Body of pancreas (tissue), 4 donors: ENCODE measurements around the gene SSB. TPM values are rescaled to one million over a fixed set of nuclear protein-coding genes. Genes with fewer than 3 reads are reported as not detected.

Source experiments
- ATAC-seq: fragments of 150-250 bp; one replicate; pipeline ENCODE4 v1.9.1; 2016
- DNase-seq, 4 donors: peaks; one replicate each; pipeline ENCODE4 v3.0.0-alpha.2; 2019
- H3K27ac ChIP-seq, 4 donors: fragments of 200-600 bp; sonication (generic); 1 replicate in 3 of 4; 2 replicates in 1 of 4; pipeline versions ENCODE4 v1.5.1 to v1.6.1; 2016 to 2019; ENCODE audit warnings: mild to moderate bottlenecking in 1 of 4, mixed read lengths in 1 of 4, moderate library complexity in 1 of 4
- H3K27me3 ChIP-seq, 2 donors: fragments of 200-600 bp; sonication (generic); one replicate each; pipeline ENCODE4 v1.6.0; 2016; ENCODE audit warnings: mild to moderate bottlenecking in 1 of 2
- H3K36me3 ChIP-seq, 2 donors: fragments of 200-600 bp; sonication (generic); replicated peaks in 1 of 2; 2 replicates each; pipeline ENCODE4 v1.5.1; 2016; ENCODE audit warnings: low read depth in 2 of 2; ENCODE audit not compliant: insufficient read depth in 1 of 2
- H3K4me1 ChIP-seq: fragments of 200-600 bp; sonication (generic); one replicate; pipeline ENCODE4 v1.6.0; 2016
- H3K4me3 ChIP-seq, 2 donors: fragments of 200-600 bp; sonication (generic); 1 replicate in 1 of 2; 2 replicates in 1 of 2; pipeline ENCODE4 v1.5.1; 2016 to 2019
- H3K9me3 ChIP-seq, 3 donors: fragments of 200-600 bp; sonication (generic); 1 replicate in 2 of 3; 2 replicates in 1 of 3; pipeline ENCODE4 v1.5.1; 2016
- CTCF ChIP-seq, 7 experiments: fragments of 450-650 bp in 4 of 7; fragments of 200-600 bp in 3 of 7; sonication (generic) in 3 of 7; IDR thresholded peaks; one replicate each; pipeline ENCODE4 v1.5.1; 2016 to 2019; ENCODE audit warnings: antibody characterized with exemption in 7 of 7
- POLR2A ChIP-seq, 3 donors: fragments of 450-650 bp; IDR thresholded peaks; one replicate each; pipeline ENCODE4 v1.6.1; 2016; ENCODE audit warnings: antibody characterized with exemption in 3 of 3, mild to moderate bottlenecking in 2 of 3
- WGBS, 2 donors: methylation state at CpG; one replicate each; pipeline ENCODE4 v1.1.5; 2017; 5-methylcytosine and 5-hydroxymethylcytosine counted together
- intact Hi-C: fragments of 100-400 bp; cut with DNase I; formaldehyde crosslinking; loops from one replicate; pipeline ENCODE4 v1.15.1; 2023
- total RNA-seq, 2 donors: library from RNA; depleted of rRNA; stranded (reverse); fragments of >200 nt; gene quantifications; one replicate each; pipeline ENCODE4 v1.1.0, GENCODE V29; 2016

The SSB gene
- total RNA-seq, 2 donors from 2014 or later = 36.6 to 46.4 TPM

- Histone ChIP-seq H3K9me3 (no peaks in the 10 kb centered on the region), H3K36me3 (no peaks in the 10 kb centered on the region), H3K27me3 (no peaks in the 10 kb centered on the region), H3K4me1 (peaks cover 7% of the 10 kb centered on the region), H3K27ac (no peak overlapping the region), H3K4me3 (no peak overlapping the region)
- intact Hi-C loops = no loop called here
- TF ChIP-seq POLR2A (IDR thresholded peaks at IDR 0.05) = no peak
- no peak for TF ChIP-seq CTCF (IDR thresholded peaks at IDR 0.05)
- no peak for ATAC-seq
- no peak for DNase-seq
- 92 to 96% methylated on average over 4 of the region's 4 CpGs for WGBS, 2 donors
These were observed 61.5 kb downstream of the SSB start for GRCh38 chr2:169860149-169860548.

Other genes starting within 250 kb of the SSB start
- gene FASTKD1, start 225.0 kb upstream of the SSB start, total RNA-seq = 10 to 100 TPM; 13.2 to 18.2 TPM
- 10 to 100 TPM; 22.3 to 25.1 TPM for gene PPIG, start 214.5 kb upstream of the SSB start, total RNA-seq
- not detected for gene CFAP210, start 104.5 kb upstream of the SSB start, total RNA-seq
- 1 to 10 TPM in 1 of 2 donors, under 1 TPM in 1; 0.66 to 6.7 TPM for gene PHOSPHO2, start 104.4 kb upstream of the SSB start, total RNA-seq
- 1 to 10 TPM; 3.6 to 5.4 TPM for gene KLHL23, start 65.0 kb upstream of the SSB start, total RNA-seq
- gene METTL5, start 26.0 kb downstream of the SSB start, total RNA-seq = 10 to 100 TPM; 12.5 to 28.3 TPM
- 10 to 100 TPM; 30.1 to 52.1 TPM for gene UBR3, start 28.6 kb downstream of the SSB start, total RNA-seq